Measurements from ENCODE around the gene TMEM186. TPM values are rescaled to one million over a fixed set of nuclear protein-coding genes. Genes with fewer than 3 reads are reported as not detected.

Gene TMEM186
- total RNA-seq, result 5.6 and 10.7 TPM in 2 replicates

GRCh38 chr16:8797364-8798173 is at the start of gene TMEM186, which contains the start of gene PMM2:
TMEM186 (minus strand) TSS chr16:8797639; CDS start chr16:8797614, 25 bp downstream.
PMM2 (plus strand) TSS chr16:8797839; CDS start chr16:8797883, 44 bp downstream.

Other genes with a start within 250 kb of the TMEM186 start
- gene TMEM114, start 207.1 kb downstream of the TMEM186 start, total RNA-seq, result not detected in 2 replicates
- gene METTL22, start 175.9 kb downstream of the TMEM186 start, total RNA-seq, result 26.3 and 26.5 TPM in 2 replicates
- 1.9 and 3.4 TPM in 2 replicates for gene ABAT, start 123.0 kb downstream of the TMEM186 start, total RNA-seq
- 22.3 and 24.2 TPM in 2 replicates for gene PMM2, start 200 bp upstream of the TMEM186 start, total RNA-seq
- gene CARHSP1, start 71.4 kb upstream of the TMEM186 start, total RNA-seq, result 121 and 124 TPM in 2 replicates
- not detected in 2 replicates for gene LITAFD, start 84.7 kb upstream of the TMEM186 start, total RNA-seq
- 47.1 and 77.5 TPM in 2 replicates for gene USP7, start 166.3 kb upstream of the TMEM186 start, total RNA-seq

All from regular cardiac myocyte (primary cell).